CD4-positive, alpha-beta T cell treated with Interleukin-17A for 4 hours (primary cell): ENCODE results near the gene STAT3.
"Not testable (repeated sequence)": the region's sequence is repeated elsewhere in the genome, so short reads cannot be mapped to it uniquely, and the experiment has no call there.

Experiments used
- DNase-seq: peaks from one replicate; pipeline ENCODE4 v3.0.0-alpha.2; 2020; ENCODE audit warnings: mixed read lengths

STAT3 gene

GRCh38 chr17:42388381-42389134, at the start of gene STAT3:
Gene STAT3, minus strand, starts transcription at chr17:42388442. Its CDS starts 39,926 bp downstream, at chr17:42348516.
- DNase-seq = peak; percentile 100

- DNase-seq = no peak
These were observed 48.1 kb upstream of the STAT3 start for GRCh38 chr17:42436391-42436790.

GRCh38 chr17:42431758-42432161, 43.5 kb upstream of the STAT3 start:
- no peak for DNase-seq

- no peak for DNase-seq
These were observed 41.6 kb upstream of the STAT3 start for GRCh38 chr17:42429726-42430447.

DNA sequence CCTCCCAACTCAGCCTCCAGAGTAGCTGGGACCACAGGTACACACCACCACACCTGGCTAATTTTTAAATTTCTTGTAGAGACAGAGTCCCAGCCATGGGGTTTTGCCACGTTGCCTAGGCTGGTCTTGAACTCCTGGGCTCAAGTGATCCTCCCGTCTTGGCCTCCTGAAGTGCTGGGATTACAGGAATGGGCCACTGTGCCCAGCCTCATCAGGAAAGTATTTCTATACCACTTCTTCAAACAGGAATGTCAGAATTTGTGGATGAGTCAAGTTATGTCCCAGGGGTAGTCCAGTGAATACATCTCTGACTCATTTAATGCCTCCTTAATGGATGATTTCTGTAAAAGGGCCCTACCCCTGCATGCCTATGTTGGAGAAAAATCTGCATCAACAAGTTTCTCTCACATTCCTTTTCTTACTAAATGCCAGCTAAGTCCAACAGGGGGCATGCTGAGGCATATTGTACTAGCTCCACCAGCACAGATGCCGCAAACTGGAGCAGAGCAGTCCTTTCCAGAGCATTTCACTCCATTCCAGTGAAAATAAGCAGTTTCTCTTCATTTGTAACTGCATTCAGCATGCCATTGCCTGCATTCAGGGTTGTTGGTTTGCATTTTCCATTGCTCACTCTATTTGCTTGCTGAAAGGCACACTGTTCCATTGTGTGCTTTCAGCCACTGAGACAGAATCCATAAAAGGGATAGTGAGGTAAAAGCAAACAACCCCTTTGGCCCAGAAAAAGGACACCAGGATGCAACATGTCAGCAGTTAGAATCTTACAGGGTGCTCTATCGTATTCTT, 40.1 kb upstream of the STAT3 start:
- DNase-seq = peak; percentile 60

- no peak for DNase-seq
These were observed 36.9 kb upstream of the STAT3 start for GRCh38 chr17:42424991-42425610.

DNA sequence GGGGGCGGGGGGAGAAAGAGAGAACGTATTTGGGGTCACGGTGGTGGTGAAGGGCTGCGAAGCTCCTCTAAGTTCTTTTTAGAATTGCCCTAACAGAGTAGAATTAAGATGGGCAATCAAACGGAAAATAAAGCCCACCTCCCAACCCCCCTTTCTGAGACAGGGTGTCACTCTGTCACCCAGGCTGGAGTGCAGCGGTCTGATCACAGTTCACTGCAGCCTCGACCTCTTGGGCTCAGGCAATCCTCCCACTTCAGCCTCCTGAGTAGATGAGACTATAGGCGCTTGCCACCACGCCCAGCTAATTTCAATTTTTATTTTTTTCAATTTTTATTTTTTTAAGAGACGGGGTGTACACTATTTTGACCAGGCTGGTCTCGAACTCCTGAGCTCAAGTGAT, 35.5 kb upstream of the STAT3 start:
- DNase-seq = no peak

GRCh38 chr17:42422958-42423712, 34.9 kb upstream of the STAT3 start, which contains the start of gene CAVIN1:
Gene CAVIN1, minus strand, starts transcription at chr17:42423256. Its CDS starts 159 bp downstream, at chr17:42423097.
- DNase-seq = peak; percentile 23

DNA sequence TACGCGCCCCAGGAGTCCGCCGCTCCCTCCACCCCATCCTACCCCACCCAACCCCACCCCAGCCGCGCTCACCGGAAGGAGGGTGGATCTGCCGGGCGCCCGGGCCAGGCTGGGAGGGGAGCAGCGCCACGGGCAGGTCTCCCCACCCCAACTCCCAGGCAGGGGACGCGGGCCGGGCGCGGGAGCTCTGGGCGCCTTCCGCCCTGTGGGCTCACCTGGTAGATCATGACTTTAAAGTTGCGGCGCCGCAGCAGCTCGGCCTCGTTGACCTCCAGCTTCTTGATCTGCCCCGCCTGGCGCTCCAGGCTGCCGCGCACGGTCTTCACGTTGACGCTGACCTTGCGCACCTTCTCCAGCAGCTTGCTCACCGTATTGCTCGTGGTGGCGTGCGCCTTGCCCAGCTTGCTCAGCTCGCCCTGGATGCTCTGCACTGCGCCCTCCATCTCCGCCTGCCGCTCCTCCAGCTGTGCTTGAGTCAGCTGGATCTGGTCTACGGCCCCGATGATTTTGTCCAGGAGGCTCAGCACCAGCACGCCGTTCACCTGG, 34.2 kb upstream of the STAT3 start:
- DNase-seq = peak; percentile 44

- DNase-seq = peak; percentile 16
These were observed 33.5 kb upstream of the STAT3 start for GRCh38 chr17:42421507-42422338.

DNA sequence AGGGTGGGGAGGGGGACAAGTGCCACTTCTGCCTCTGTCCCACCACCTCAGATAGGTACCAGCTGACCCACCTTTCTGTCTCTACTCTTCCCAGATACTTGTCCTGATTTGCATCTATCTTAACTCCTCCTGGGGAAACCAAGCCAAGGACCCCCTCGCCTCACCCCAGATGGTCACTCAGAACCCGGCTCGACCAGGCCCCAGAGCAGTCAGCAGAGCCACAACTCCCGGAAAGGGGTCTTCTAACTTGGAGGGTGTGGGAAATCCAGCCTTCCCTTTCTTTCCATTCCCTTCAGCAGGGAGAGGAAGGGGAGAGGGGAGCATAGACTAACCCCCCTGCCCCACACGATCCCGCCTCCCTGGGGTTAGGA, 32.9 kb upstream of the STAT3 start:
- no peak for DNase-seq

DNA sequence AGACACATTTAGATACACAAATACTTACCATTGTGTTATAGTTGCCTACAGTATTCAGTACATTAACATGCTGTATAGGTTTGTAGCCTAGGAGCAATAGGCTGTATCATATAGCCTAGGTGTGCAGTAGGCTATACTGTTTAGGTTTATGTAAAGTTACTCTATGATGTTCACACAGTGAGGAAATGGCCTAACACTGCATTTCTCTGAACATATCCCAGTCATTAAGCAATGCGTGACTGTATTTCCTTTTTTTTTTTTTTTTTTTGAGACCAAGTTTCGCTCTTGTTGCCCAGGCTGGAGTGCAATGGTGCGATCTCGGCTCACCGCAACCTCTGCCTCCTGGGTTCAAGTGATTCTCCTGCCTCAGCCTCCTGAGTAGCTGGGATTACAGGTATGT, 29.7 kb upstream of the STAT3 start:
- not testable (repeated sequence) for DNase-seq

DNA sequence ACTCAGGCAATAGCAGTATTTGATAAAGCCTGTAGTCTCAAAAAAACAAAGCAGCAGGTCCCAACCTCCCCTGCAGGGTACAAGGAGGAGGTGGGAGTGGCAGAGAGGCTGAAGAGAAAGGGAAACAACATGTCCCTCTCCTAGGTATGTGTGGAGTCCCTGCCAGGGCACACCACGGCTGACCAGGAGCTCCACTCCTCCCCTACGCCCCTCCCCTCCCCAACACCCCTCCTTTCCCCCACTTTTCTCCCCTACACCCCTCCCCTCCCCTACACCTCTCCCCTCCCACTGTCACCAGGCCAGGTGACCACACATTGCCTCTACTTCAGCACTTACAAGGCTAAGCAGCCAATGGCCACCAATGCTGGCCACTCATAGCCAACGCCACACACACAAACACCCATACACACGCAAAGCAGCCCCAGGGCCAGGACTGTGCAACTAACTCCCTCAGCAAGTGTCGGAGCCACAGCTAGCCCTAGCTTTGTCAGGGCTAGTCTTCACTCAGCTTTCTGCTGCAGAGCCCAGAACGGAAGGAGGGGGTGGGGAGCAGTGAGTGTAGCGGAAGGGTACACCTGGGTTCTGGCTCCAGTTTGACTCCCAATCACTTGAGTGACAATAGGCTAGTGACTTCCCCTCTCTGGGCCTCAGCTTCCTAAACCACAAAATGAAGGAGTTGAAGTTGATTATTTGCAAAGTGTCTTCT, 26.6 kb upstream of the STAT3 start:
- peak; percentile 72 for DNase-seq

DNA sequence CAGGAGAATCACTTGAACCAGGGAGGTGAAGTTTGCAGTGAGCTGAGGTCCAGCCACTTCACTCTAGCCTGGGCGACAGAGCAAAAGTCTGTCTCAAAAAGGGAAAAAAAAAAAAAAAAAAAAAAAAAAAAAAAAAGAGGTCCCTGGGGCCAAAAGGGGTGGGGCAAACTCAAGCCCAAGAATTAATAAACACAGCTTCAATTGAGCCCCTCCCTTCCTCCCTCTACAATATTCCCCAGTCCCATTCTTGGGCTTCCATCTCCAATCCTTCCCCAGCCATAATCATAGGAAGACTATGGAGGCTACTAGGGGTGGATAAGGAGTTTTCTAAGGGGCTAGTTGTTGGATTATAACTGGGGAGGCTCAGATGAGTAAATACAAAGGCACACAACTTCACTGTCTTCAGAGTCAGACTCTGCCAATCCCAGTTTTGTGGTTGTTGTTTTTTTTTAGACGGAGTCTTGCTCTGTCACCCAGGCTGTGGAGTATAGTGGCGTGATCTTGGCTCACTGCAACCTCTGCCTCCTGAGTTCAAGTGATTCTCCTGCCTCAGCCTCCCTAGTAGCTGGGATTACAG, 25.3 kb upstream of the STAT3 start:
- DNase-seq = no peak

- DNase-seq = no peak
These were observed 23.9 kb upstream of the STAT3 start for GRCh38 chr17:42411905-42412679.

- no peak for DNase-seq
These were observed 23.1 kb upstream of the STAT3 start for GRCh38 chr17:42411361-42411760.

- no peak for DNase-seq
These were observed 22.1 kb upstream of the STAT3 start for GRCh38 chr17:42410319-42410685.

GRCh38 chr17:42409523-42410318, 21.5 kb upstream of the STAT3 start:
- DNase-seq = no peak
